Heart left ventricle (tissue), 16 donors: Measurements from ENCODE around the gene PHOSPHO1. TPM values are rescaled to one million over a fixed set of nuclear protein-coding genes. Genes with fewer than 3 reads are reported as not detected.

Experiments
- ATAC-seq, 4 donors: fragments of 200-7000 bp; cut with Tn5 transposase; one replicate each; pipeline ENCODE4 v1.9.1; 2020 to 2022; ENCODE audit warnings: moderate library complexity in 4 of 4, mild to moderate bottlenecking in 3 of 4, moderate number of reproducible peaks in 1 of 4
- DNase-seq, 5 donors: peaks; one replicate each; pipeline ENCODE4 v3.0.0-alpha.2; 2020
- H3K27ac ChIP-seq, 12 donors: fragments of 200-600 bp; sonication (generic) in 4 of 12; one replicate each; pipeline versions ENCODE4 v1.5.0 to v1.8.0; 2016 to 2022; ENCODE audit warnings: mild to moderate bottlenecking in 2 of 12
- H3K27me3 ChIP-seq, 9 donors: fragments of 200-600 bp; sonication (generic) in 2 of 9; one replicate each; pipeline versions ENCODE4 v1.5.1 to v1.8.0; 2016 to 2022; ENCODE audit warnings: mild to moderate bottlenecking in 3 of 9
- H3K36me3 ChIP-seq, 9 donors: fragments of 200-600 bp; sonication (generic) in 2 of 9; one replicate each; pipeline versions ENCODE4 v1.5.0 to v1.8.0; 2018 to 2022; ENCODE audit warnings: mild to moderate bottlenecking in 2 of 9
- H3K4me1 ChIP-seq, 12 donors: fragments of 200-600 bp; sonication (generic) in 4 of 12; one replicate each; pipeline versions ENCODE4 v1.5.0 to v1.8.0; 2016 to 2022; ENCODE audit warnings: mild to moderate bottlenecking in 3 of 12
- H3K4me3 ChIP-seq, 12 donors: fragments of 200-600 bp; sonication (generic) in 4 of 12; one replicate each; pipeline versions ENCODE4 v1.5.0 to v1.8.0; 2017 to 2022; ENCODE audit warnings: mild to moderate bottlenecking in 9 of 12, moderate library complexity in 4 of 12
- H3K9me3 ChIP-seq, 12 donors: fragments of 200-600 bp; sonication (generic) in 4 of 12; one replicate each; pipeline versions ENCODE4 v1.5.0 to v1.8.0; 2016 to 2022; ENCODE audit warnings: mild to moderate bottlenecking in 1 of 12
- POLR2A ChIP-seq, 2 donors: fragments of 450-650 bp; IDR thresholded peaks; one replicate each; pipeline ENCODE4 v1.6.1; 2017; ENCODE audit warnings: antibody characterized with exemption in 2 of 2, mild to moderate bottlenecking in 2 of 2, moderate library complexity in 2 of 2
- WGBS, 4 donors: extraction: QIAGEN DNeasy Blood & Tissue Kit in 2 of 4; methylation state at CpG; one replicate each; pipeline versions ENCODE4 v1.1.5 to v1.1.7; 2013 to 2018; 5-methylcytosine and 5-hydroxymethylcytosine counted together
- intact Hi-C, 10 donors: fragments of 100-400 bp; cut with DNase I; formaldehyde crosslinking; loops; one replicate each; pipeline versions ENCODE4 v1.11.1 to v1.14.2; 2022
- polyA plus RNA-seq, 2 donors: library from polyadenylated mRNA; stranded (reverse); fragments of 200-250 nt; gene quantifications; one replicate each; pipeline ENCODE4 v1.2.3, GENCODE V29; 2013
- total RNA-seq, 9 donors: library from RNA; depleted of rRNA in 2 of 9; stranded (reverse); fragments of >200 nt in 2 of 9; fragmentation: NEBNext Ultra II Directional in 3 of 9; extraction: Animal tissue kit (Norgen Biotek cat#: 25700) in 3 of 9; gene quantifications; one replicate each; pipeline versions ENCODE4 v1.1.0 to v1.2.4, GENCODE V29; 2016 to 2023
- TF ChIP-seq, protein P1 (sequence below), 12 donors: fragments of 200-600 bp; sonication (generic) in 4 of 12; IDR thresholded peaks; one replicate each; pipeline versions ENCODE4 v1.5.0 to v1.8.0; 2018 to 2022; ENCODE audit warnings: antibody characterized with exemption in 12 of 12, mild to moderate bottlenecking in 5 of 12
- donor health status: ischemic (EF 13 %, LVEDD 7.1; RV severe dilation, severe dysfunction).
- donor health status: healthy with polysubstance abuse.
- donor health status: DM: no; HTN: yes; CAD: no.
- donor health status: DM: no; HTN: no; CAD: no.
- donor health status: ischemic (EF 25% LVEDD 6.9; RV normal size, moderate dysfunction).
- donor health status: ischemic (EF 25% LVEDD 5.7; RV mildly dilated, moderate dysfunction).
- donor health status: healthy.
- donor health status: DM: yes; HTN: yes; CAD: no.
- donor health status: ischemic (EF 35%, LVEDD 5.7; RV mildly dilated, moderate dysfunction).
- donor health status: nonischemic (EF 11% LVEDD 7.7; RV severe dilation, severe dysfunction).
- donor health status: DM: yes; HTN: yes; CAD: no.
- donor health status: PGD.
- donor health status: ischemic (EF 29% LVEDD 5.4; RV normal size, mild dysfunction).
- donor health status: nonischemic (EF 23%, LVEDD 6.1; RV moderate dilation, normal function).

PHOSPHO1 gene
- total and polyA plus RNA-seq, 11 donors: 0.35 to 1.3 (median 0.66) TPM

DNA sequence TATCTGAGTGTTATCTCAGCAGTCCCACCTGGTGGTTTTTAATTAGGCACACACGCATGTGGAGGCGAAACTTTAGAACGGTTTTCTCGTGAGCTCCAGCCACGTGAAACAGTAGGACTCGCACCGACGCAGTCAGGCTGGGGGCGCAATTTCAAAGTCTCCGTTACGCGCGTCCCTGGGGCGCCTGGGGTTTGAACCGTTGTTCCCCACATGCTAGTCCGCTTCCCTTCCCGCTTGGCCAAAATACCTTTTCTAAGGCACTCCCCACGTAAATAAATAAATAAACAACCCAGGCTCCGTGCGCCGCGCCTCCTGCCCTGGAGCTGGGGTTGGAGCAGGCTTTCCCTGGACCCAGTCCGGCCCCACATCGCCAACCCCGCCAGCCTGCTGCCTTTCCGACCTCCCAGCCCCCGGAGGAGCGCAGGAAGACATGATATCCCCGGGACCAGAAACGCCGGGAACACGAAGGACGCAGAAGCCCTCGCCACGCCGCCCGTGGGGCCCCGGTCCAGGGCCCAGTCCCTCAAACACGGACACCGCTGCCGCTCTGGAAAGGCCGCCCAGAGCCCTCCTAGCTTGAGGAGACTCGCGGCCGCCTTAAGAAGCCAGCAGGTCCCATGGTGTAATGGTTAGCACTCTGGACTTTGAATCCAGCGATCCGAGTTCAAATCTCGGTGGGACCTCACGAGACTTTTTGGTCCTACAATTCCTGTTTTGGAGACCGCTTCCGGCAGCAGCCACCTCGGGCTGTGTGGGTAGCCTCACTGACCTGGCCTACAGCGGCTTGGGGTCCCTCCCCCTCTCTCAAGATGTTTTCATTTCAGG, 38.5 kb downstream of the PHOSPHO1 start:
- Histone ChIP-seq H3K9me3 (no peaks in the 10 kb centered on the region), H3K27me3 (no peaks in the 10 kb centered on the region), H3K27ac (peak overlapping the region; percentile 92 to 99 (median 98)), H3K36me3 (no peaks in the 10 kb centered on the region), H3K4me1 (peaks cover 0 to 23% (median 3%) of the 10 kb centered on the region in 12 donors), H3K4me3 (peak overlapping the region; percentile 59 to 95 (median 80))
- DNase-seq (peak; percentile 88 to 94 (median 91)), ATAC-seq (peak; percentile 87 to 92 (median 90))
- 0 to 1% (median 1%) methylated on average over 46 to 53 of the region's 53 CpGs for WGBS, 4 donors
- TF ChIP-seq, protein P1, sequence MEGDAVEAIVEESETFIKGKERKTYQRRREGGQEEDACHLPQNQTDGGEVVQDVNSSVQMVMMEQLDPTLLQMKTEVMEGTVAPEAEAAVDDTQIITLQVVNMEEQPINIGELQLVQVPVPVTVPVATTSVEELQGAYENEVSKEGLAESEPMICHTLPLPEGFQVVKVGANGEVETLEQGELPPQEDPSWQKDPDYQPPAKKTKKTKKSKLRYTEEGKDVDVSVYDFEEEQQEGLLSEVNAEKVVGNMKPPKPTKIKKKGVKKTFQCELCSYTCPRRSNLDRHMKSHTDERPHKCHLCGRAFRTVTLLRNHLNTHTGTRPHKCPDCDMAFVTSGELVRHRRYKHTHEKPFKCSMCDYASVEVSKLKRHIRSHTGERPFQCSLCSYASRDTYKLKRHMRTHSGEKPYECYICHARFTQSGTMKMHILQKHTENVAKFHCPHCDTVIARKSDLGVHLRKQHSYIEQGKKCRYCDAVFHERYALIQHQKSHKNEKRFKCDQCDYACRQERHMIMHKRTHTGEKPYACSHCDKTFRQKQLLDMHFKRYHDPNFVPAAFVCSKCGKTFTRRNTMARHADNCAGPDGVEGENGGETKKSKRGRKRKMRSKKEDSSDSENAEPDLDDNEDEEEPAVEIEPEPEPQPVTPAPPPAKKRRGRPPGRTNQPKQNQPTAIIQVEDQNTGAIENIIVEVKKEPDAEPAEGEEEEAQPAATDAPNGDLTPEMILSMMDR (IDR thresholded peaks at IDR 0.05): peak in 9 of 12 donors; percentile 17 to 61 (median 33)
- TF ChIP-seq POLR2A (IDR thresholded peaks at IDR 0.05): peak in 1 of 2 donors; percentile 7
- intact Hi-C loops: loop anchor here in 6 of 10 donors (2.0 to 5.0 kb wide), 3 partner anchors 19 to 35 kb away; partner anchors contain the start of genes ABI3 (in 2 of the 6) and GNGT2 (in 2 of the 6)

DNA sequence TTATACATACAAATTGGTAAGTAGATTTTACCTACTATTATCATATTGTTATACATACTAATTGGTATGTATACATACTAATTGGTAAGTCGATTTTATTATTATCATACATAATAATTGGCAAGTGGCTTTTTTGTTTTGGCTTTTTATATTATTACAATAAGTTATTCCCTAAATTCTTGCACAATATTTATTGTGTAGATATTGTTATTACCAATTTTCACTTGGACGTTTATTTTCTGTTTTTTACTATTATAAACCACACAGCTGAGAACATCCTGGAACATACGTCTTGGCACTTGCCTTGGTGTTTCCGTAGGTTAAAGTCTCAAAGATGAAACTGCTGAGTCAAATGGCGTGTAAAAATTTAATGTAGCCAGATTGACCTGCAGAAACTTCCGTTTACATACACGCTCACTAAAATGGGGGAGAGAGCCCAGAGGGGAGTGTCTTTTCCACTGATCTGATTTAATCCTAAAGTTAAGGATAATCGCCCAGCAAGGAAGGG, 39.1 kb downstream of the PHOSPHO1 start:
- DNase-seq (no peak), ATAC-seq (no peak)
- Histone ChIP-seq H3K36me3 (no peaks in the 10 kb centered on the region), H3K9me3 (no peaks in the 10 kb centered on the region), H3K27ac (peak overlapping the region; percentile 92 to 99 (median 98)), H3K27me3 (no peaks in the 10 kb centered on the region), H3K4me1 (peaks cover 0 to 23% (median 3%) of the 10 kb centered on the region in 12 donors), H3K4me3 (peak overlapping the region; percentile 59 to 95 (median 80))
- intact Hi-C loops: loop anchor here in 3 of 10 donors (5.0 kb wide), 1 partner anchor 36 kb away; no protein-coding TSS in a partner anchor
- TF ChIP-seq, protein P1 (IDR thresholded peaks at IDR 0.05): no peak
- no peak for TF ChIP-seq POLR2A (IDR thresholded peaks at IDR 0.05)
- 7 to 10% (median 9%) methylated on average over 8 of the region's 8 CpGs for WGBS, 4 donors

DNA sequence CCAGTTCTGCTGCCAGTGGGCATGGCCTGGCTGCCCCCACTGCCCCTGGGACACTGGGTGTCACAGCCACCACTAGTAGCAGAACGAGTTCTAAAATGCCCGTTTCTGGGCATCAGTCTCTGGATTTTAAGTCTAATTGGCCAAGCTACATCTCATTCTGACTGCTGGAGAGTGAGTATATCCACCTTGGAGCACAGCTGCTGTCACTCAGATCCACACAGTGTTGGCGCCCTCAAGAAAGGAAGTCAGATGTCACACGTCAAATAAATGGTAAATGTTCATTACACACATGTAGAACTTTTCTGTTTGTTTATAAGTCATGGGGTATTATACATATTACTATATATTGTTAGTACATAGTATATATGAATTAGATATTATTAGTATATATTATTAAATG, 39.7 kb downstream of the PHOSPHO1 start:
- H3K4me1 ChIP-seq: peaks cover 0 to 21% (median 3%) of the 10 kb centered on the region in 12 donors
- intact Hi-C loops: loop anchor here in 3 of 10 donors (5.0 kb wide), 1 partner anchor 36 kb away; no protein-coding TSS in a partner anchor

More for the DNA sequence above, 39.7 kb downstream of the PHOSPHO1 start:
- Histone ChIP-seq H3K27me3 (no peaks in the 10 kb centered on the region), H3K36me3 (no peaks in the 10 kb centered on the region), H3K9me3 (no peaks in the 10 kb centered on the region), H3K4me3 (no peak overlapping the region), H3K27ac (peak overlapping the region in 2 of 12 donors; percentile 96 to 98)
- WGBS, 4 donors: 64 to 80% (median 74%) methylated on average over 4 of the region's 4 CpGs
- ATAC-seq: no peak
- DNase-seq: no peak
- TF ChIP-seq POLR2A (IDR thresholded peaks at IDR 0.05): no peak
- TF ChIP-seq, protein P1 (IDR thresholded peaks at IDR 0.05): no peak
